ENCODE results near the gene SEL1L3. TPM values are rescaled to one million over a fixed set of nuclear protein-coding genes. Genes with fewer than 3 reads are reported as not detected.
A peak's percentile ranks its signal among the peaks of the same experiment; 100 is the strongest.

SEL1L3 gene
- total RNA-seq, 1 donor, result 83.6 TPM

DNA sequence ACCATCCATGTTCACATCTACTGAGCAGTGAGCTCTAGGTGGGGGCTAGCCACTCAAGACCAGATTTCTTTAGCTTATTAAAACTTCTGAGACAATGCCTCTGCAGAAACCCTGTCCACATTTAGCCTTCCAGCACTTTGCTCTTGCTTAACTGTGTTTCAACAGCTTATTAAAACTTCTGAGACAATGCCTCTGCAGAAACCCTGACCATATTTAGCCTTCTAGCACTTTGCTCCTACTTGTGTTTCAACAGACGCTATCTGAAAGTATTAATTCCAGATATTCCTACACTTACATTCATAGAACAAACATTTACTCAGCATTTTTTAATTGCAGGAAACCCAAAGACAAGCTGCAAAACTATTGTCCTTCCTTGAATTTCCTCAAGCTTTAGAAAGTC lies 91.9 kb downstream of the SEL1L3 start:
- no peaks in the 10 kb centered on the region for H4K20me1 ChIP-seq (ENCODE audit: insufficient read depth, low read length)
- no peak overlapping the region for H2AFZ ChIP-seq (ENCODE audit: low read length)
- peaks cover 17% of the 10 kb centered on the region for H3K4me1 ChIP-seq (ENCODE audit: insufficient read depth, low read length)
- no peak overlapping the region for H3K4me2 ChIP-seq (ENCODE audit: insufficient read depth, low read length)
- no peak overlapping the region for H3K27ac ChIP-seq (ENCODE audit: low read depth, low read length)
- DNase-seq (ENCODE audit: insufficient read length, low spot score, missing footprints), result no peak
- no peak overlapping the region for H3K4me3 ChIP-seq (ENCODE audit: insufficient read depth, low read length)
- H3K36me3 ChIP-seq (ENCODE audit: insufficient read depth, low read length), result peaks cover 29% of the 10 kb centered on the region
- no peaks in the 10 kb centered on the region for H3K27me3 ChIP-seq (ENCODE audit: insufficient read depth, low read length)
- no peaks in the 10 kb centered on the region for H3K79me2 ChIP-seq (ENCODE audit: insufficient read depth, low read length)
- no peaks in the 10 kb centered on the region for H3K9me3 ChIP-seq (ENCODE audit: low read depth, low read length)
- TF ChIP-seq, protein P1, sequence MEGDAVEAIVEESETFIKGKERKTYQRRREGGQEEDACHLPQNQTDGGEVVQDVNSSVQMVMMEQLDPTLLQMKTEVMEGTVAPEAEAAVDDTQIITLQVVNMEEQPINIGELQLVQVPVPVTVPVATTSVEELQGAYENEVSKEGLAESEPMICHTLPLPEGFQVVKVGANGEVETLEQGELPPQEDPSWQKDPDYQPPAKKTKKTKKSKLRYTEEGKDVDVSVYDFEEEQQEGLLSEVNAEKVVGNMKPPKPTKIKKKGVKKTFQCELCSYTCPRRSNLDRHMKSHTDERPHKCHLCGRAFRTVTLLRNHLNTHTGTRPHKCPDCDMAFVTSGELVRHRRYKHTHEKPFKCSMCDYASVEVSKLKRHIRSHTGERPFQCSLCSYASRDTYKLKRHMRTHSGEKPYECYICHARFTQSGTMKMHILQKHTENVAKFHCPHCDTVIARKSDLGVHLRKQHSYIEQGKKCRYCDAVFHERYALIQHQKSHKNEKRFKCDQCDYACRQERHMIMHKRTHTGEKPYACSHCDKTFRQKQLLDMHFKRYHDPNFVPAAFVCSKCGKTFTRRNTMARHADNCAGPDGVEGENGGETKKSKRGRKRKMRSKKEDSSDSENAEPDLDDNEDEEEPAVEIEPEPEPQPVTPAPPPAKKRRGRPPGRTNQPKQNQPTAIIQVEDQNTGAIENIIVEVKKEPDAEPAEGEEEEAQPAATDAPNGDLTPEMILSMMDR (IDR thresholded peaks at IDR 0.05; ENCODE audit: extremely low read depth, low read depth, low read length), result no peak

- no peaks in the 10 kb centered on the region for H3K79me2 ChIP-seq (ENCODE audit: insufficient read depth, low read length)
- no peak overlapping the region for H3K4me2 ChIP-seq (ENCODE audit: insufficient read depth, low read length)
- peak overlapping the region; percentile 12 for H2AFZ ChIP-seq (ENCODE audit: low read length)
- peaks cover 11% of the 10 kb centered on the region for H3K4me1 ChIP-seq (ENCODE audit: insufficient read depth, low read length)
- H4K20me1 ChIP-seq (ENCODE audit: insufficient read depth, low read length), result no peaks in the 10 kb centered on the region
- peak; percentile 62 for DNase-seq (ENCODE audit: insufficient read length, low spot score, missing footprints)
- TF ChIP-seq, protein P1 (IDR thresholded peaks at IDR 0.05; ENCODE audit: extremely low read depth, low read depth, low read length), result no peak
- no peaks in the 10 kb centered on the region for H3K27me3 ChIP-seq (ENCODE audit: insufficient read depth, low read length)
- no peak overlapping the region for H3K27ac ChIP-seq (ENCODE audit: low read depth, low read length)
- H3K36me3 ChIP-seq (ENCODE audit: insufficient read depth, low read length), result peaks cover 39% of the 10 kb centered on the region
- H3K9me3 ChIP-seq (ENCODE audit: low read depth, low read length), result no peaks in the 10 kb centered on the region
- H3K4me3 ChIP-seq (ENCODE audit: insufficient read depth, low read length), result no peak overlapping the region
Observed at GRCh38 chr4:25769251-25769650, 93.5 kb downstream of the SEL1L3 start.

GRCh38 chr4:25767877-25768725 lies 94.7 kb downstream of the SEL1L3 start:
- no peaks in the 10 kb centered on the region for H4K20me1 ChIP-seq (ENCODE audit: insufficient read depth, low read length)
- DNase-seq (ENCODE audit: insufficient read length, low spot score, missing footprints), result peak; percentile 50
- TF ChIP-seq, protein P1 (IDR thresholded peaks at IDR 0.05; ENCODE audit: extremely low read depth, low read depth, low read length), result peak; percentile 95
- H3K27me3 ChIP-seq (ENCODE audit: insufficient read depth, low read length), result no peaks in the 10 kb centered on the region
- H3K9me3 ChIP-seq (ENCODE audit: low read depth, low read length), result no peaks in the 10 kb centered on the region
- H3K4me2 ChIP-seq (ENCODE audit: insufficient read depth, low read length), result no peak overlapping the region
- H3K4me3 ChIP-seq (ENCODE audit: insufficient read depth, low read length), result no peak overlapping the region
- peaks cover 37% of the 10 kb centered on the region for H3K36me3 ChIP-seq (ENCODE audit: insufficient read depth, low read length)
- H3K79me2 ChIP-seq (ENCODE audit: insufficient read depth, low read length), result no peaks in the 10 kb centered on the region
- H2AFZ ChIP-seq (ENCODE audit: low read length), result no peak overlapping the region
- peaks cover 11% of the 10 kb centered on the region for H3K4me1 ChIP-seq (ENCODE audit: insufficient read depth, low read length)
- no peak overlapping the region for H3K27ac ChIP-seq (ENCODE audit: low read depth, low read length)

GRCh38 chr4:25760518-25761157 lies 102.2 kb downstream of the SEL1L3 start:
- no peaks in the 10 kb centered on the region for H4K20me1 ChIP-seq (ENCODE audit: insufficient read depth, low read length)
- H3K4me1 ChIP-seq (ENCODE audit: insufficient read depth, low read length), result no peaks in the 10 kb centered on the region
- no peak overlapping the region for H3K4me3 ChIP-seq (ENCODE audit: insufficient read depth, low read length)
- H3K4me2 ChIP-seq (ENCODE audit: insufficient read depth, low read length), result no peak overlapping the region
- no peak overlapping the region for H2AFZ ChIP-seq (ENCODE audit: low read length)
- H3K9me3 ChIP-seq (ENCODE audit: low read depth, low read length), result no peaks in the 10 kb centered on the region
- H3K36me3 ChIP-seq (ENCODE audit: insufficient read depth, low read length), result peaks cover 47% of the 10 kb centered on the region
- no peak overlapping the region for H3K27ac ChIP-seq (ENCODE audit: low read depth, low read length)
- no peaks in the 10 kb centered on the region for H3K27me3 ChIP-seq (ENCODE audit: insufficient read depth, low read length)
- TF ChIP-seq, protein P1 (IDR thresholded peaks at IDR 0.05; ENCODE audit: extremely low read depth, low read depth, low read length), result no peak
- H3K79me2 ChIP-seq (ENCODE audit: insufficient read depth, low read length), result no peaks in the 10 kb centered on the region
- DNase-seq (ENCODE audit: insufficient read length, low spot score, missing footprints), result no peak

All from osteoblast (primary cell).